ENCODE results near the gene SUGCT. TPM values are rescaled to one million over a fixed set of nuclear protein-coding genes. Genes with fewer than 3 reads are reported as not detected.
A peak's percentile ranks its signal among the peaks of the same experiment; 100 is the strongest.

Gene SUGCT
- total RNA-seq, 1 experiment from 2014 or later = 14.4 TPM

DNA sequence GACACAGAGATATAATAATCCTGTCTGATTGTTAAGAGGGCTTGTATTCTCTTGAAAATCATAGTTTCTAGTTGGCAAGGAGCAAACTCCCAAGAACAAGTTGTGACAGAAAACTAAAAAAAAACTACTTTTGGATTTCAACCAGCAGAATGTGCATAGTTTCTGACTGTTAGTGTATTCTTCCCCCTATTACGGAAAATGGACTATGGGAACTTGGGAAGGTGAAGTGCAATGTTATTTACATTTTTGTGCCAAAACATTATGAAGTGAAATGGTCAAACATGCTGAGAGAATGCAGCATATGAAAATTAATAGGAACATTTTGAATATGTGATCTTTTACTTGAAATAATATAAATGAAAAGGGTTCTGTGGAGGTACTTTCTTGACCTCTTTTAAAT, 660.8 kb downstream of the SUGCT start:
- in situ Hi-C loops (cut with HindIII; ENCODE audit: low pct_unique_long_range_greater_than_20kb, low sequenced_read_pairs) = no loop called here
- DNase-seq (ENCODE audit: low read depth, low spot score) = no peak

DNA sequence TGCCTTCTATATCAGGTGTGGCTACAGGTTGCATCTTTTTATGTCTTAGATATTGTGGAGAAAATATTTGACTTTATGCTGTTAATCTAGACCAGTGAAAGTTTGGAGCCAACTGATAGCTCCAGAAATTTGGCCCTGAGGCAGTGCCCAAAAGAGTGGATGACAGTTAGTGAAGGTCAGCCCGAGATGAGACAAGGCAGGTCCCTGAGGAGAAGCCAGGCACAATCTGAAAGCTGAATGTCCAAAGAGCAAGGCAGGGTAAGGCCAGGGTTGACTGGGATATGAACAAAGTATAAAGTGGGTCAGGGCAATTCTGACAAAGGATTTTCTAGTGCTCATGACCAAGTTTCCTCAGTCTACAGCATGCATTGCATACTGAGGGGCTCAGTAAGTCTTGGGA, 661.9 kb downstream of the SUGCT start:
- in situ Hi-C loops (cut with HindIII; ENCODE audit: low pct_unique_long_range_greater_than_20kb, low sequenced_read_pairs) = no loop called here
- DNase-seq (ENCODE audit: low read depth, low spot score) = no peak

DNA sequence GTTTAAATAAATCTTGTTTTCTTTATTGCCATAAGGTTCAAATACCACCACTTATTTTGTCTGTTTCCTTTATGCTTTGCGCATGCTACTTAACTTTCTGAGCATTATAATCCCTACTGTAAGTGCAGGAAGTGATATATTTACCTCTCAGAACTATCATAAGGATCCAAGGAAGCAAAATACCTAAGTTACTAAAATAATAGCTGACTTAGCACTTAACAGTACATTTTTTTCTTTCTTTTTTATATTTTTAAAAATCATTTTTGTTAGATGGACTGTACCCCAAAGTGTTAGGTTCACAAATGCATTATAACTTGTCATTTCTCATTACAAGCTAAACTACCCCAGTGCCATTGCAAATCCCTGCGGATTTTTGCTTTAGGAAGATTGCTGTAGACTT, 663.8 kb downstream of the SUGCT start:
- in situ Hi-C loops (cut with HindIII; ENCODE audit: low pct_unique_long_range_greater_than_20kb, low sequenced_read_pairs) = no loop called here
- DNase-seq (ENCODE audit: low read depth, low spot score) = no peak

DNA sequence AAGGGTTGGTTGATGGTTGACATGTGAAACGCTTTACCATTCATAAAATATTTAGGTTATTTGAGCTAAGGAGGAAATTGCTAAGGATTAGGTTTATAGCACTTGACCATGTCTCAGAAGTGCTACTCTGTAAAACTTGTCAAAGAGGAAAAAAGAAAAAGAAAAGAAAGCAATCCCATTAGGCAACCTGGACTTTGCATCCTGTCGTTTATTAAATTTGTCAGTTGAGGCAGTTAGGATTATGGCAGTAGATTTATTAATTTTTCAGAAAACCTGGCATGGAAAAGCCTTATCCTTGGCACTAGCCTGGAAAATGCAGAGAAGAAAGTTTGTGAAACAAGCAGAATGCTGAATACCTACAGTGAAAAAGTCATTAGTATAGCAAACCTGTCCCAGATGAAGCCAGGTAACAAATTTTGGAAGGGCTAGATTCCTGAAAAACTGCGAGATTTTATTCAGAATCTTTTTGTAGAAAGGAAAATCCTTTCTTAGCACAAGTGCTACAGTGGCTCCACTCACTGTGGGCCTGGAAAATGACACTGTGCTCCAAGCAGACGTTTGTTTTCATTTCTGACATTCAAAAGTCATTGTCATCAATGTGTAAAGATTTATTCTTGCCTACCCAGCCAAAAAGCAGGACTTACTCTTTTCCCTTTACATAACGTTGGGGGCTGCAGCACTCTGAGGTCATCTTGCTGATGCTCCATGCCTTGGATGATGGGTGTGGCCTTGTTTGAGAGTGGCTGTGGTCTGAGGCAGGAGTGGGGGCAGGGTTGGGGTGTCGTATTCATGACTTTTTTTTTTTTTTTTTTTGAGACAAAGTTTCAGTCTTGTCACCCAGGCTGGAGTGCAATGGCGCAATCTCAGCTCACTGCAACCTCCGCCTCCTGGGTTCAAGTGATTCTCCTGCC, 664.9 kb downstream of the SUGCT start:
- in situ Hi-C loops (cut with HindIII; ENCODE audit: low pct_unique_long_range_greater_than_20kb, low sequenced_read_pairs) = no loop called here
- DNase-seq (ENCODE audit: low read depth, low spot score) = no peak

DNA sequence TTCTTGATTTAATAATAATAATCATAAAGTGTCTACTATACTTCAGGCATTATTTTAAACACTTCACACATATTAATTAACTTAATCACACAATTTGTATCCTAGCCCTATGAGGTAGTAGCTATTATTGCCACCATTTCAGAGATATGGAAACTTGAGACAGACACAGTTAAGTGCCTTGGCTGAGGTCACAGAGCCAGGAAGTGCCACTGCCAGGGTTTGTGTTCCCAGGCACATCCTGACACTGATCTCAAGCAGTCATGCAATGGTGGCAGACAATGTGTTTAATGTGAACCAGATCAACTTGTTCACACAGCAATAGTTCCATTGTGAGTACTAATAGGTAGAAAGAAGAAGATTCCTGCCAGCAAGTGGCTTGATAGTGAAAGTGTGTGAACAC, 666.0 kb downstream of the SUGCT start:
- no peak for DNase-seq (ENCODE audit: low read depth, low spot score)
- in situ Hi-C loops (cut with HindIII; ENCODE audit: low pct_unique_long_range_greater_than_20kb, low sequenced_read_pairs) = no loop called here

DNA sequence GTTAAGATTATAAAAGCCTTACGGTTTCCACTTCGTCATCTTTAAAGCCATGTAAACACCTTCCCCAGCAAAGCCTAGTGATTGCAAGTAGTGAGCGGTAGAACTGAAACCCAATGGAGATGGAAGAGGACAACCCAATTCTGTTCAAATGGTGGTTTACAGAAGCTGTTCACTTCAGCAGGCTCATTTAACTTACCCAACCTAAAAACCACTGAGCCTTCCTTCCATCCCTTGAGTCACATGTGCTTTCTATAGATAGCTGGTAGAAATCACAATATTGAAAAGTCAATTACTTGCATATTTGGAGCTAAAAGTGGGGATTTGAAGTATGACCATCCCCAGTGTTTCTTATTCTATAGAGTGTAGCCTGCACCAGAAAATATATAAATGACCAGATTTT, 667.7 kb downstream of the SUGCT start:
- DNase-seq (ENCODE audit: low read depth, low spot score) = no peak
- in situ Hi-C loops (cut with HindIII; ENCODE audit: low pct_unique_long_range_greater_than_20kb, low sequenced_read_pairs) = no loop called here

DNA sequence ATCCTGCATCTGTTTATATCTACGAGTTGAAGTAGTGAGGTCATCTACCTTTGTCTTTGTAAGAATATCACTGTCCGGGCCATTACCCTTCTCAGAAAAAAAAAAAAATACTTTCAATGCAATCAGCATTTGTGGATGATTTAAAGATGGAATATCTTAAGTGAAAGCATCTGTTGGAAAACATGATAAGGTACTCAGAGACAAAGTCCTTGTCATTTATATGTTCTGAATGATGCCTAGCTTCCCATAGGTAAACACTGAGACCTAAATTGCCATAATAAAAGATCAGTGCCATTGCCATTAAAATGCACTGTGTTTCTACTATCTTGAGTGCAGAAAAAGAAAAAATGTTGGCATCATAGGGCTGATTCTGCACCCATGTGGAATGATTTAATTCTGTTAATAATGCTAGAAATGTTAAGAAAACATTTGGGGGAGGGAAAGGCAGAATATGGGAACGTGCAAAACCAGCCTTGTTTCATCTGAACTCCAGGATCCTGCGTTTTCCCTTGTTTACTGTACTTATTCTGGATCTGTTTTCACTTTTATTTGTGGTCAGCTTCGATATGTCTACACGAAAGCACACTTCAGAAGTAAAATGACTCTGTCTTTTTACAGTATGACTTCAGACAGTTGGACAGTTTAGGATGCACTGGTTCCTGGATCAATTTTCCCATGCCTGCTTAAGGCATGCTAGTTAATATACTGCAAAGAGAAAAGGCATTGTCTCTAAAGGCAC, 669.8 kb downstream of the SUGCT start:
- in situ Hi-C loops (cut with HindIII; ENCODE audit: low pct_unique_long_range_greater_than_20kb, low sequenced_read_pairs) = no loop called here
- no peak for DNase-seq (ENCODE audit: low read depth, low spot score)

DNA sequence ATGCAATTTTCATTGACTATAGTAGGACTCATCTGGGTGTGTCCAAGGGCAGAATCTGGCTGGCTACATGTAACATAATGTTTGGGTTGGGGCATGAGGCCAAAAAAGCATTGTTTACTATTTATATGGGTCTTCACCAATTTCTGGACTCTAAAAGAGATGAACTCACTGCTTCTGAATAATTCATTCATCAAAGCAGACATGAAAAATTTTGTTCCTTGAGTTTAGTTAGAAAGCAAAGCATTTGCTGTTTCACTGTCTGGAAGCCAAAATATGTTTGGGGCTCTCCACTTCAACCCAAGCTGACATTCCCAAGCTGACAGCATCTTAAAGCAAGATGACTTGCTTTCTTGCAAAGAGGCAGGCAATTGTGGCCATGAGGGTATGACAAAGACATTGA, 670.6 kb downstream of the SUGCT start:
- DNase-seq (ENCODE audit: low read depth, low spot score) = no peak
- in situ Hi-C loops (cut with HindIII; ENCODE audit: low pct_unique_long_range_greater_than_20kb, low sequenced_read_pairs) = no loop called here

DNA sequence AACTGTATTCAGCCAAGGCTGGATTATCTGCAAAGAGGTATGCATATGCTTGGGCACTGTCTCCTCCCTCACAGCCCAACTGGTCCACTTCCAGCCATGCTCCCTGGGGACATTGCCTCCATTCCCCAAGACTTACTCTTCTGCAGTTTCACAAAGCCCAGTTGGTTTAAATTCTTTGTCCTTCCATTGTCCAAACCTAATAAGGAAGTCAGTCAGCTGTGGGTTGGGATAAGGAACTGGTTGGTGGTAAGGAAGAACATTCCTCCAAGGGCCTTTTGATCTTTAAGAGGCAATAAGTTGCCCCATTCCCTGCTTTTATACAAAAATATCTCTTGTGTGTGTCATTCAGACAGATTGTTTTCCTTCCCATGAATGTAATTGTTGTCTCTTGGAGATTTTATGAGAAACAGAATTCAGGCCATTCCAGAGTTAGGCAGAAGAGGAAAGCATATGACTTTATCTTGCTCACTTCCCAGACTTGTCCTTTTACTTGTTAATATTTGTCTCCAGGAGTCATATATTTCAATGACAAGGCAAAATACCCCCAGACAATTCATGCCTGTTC, 673.7 kb downstream of the SUGCT start:
- DNase-seq (ENCODE audit: low read depth, low spot score) = peak; percentile 71
- in situ Hi-C loops (cut with HindIII; ENCODE audit: low pct_unique_long_range_greater_than_20kb, low sequenced_read_pairs) = no loop called here

DNA sequence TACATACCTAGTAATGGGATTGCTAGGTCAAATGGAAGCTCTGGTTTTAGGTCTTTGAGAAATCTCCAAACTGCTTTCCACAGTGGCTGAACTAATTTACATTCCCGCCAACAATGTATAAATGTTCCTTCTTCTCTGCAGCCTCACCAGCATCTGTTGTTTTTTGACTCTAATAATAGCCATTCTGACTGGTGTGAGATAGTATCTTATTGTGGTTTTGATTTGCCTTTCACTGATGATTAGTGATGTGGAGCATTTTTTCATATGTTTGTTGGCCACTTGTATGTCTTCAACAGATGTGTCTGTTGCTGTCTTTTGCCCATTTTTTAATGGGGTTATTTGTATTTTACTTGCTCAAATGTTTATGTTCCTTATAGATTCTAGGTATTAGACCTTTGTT, 675.5 kb downstream of the SUGCT start:
- DNase-seq (ENCODE audit: low read depth, low spot score) = no peak
- in situ Hi-C loops (cut with HindIII; ENCODE audit: low pct_unique_long_range_greater_than_20kb, low sequenced_read_pairs) = no loop called here

DNA sequence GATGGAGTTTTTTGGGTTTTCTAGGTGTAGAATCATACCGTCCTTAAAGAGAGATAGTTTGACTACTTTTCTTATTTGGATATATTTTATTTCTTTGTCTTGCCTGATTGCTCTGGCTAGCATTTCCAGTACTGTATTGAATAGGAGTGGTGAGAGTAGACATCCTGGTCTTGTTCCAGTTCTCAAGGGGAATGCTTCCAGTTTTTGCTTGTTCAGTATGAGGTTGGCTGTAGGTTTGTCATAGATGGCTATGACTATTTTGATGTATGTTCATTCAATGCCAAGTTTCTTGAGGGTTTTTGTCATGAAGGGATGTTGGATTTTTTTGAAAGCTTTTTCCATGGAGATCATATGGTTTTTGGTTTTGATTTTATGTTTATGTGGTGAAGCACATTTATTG, 676.9 kb downstream of the SUGCT start:
- no peak for DNase-seq (ENCODE audit: low read depth, low spot score)
- in situ Hi-C loops (cut with HindIII; ENCODE audit: low pct_unique_long_range_greater_than_20kb, low sequenced_read_pairs) = no loop called here

DNA sequence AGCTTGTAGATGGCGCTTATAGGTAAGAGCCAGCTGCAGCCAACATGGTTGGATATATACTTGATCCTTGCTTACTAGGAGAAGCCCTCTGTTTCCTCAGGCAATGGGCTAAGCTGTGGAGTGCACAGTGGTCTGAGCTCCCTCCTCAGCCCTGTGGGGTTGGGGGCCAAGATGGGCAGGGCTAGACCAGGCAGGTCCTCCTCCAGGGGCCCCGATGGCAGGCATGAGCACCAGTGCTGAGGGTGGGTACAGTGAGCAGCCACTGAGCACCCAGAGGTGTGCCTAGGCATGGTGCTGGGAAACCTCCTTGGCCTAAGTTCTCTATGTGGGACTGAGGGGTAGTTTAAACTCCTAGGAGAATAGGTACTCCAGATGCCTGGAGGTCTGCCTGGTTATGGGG, 680.2 kb downstream of the SUGCT start:
- no peak for DNase-seq (ENCODE audit: low read depth, low spot score)
- in situ Hi-C loops (cut with HindIII; ENCODE audit: low pct_unique_long_range_greater_than_20kb, low sequenced_read_pairs) = no loop called here

DNA sequence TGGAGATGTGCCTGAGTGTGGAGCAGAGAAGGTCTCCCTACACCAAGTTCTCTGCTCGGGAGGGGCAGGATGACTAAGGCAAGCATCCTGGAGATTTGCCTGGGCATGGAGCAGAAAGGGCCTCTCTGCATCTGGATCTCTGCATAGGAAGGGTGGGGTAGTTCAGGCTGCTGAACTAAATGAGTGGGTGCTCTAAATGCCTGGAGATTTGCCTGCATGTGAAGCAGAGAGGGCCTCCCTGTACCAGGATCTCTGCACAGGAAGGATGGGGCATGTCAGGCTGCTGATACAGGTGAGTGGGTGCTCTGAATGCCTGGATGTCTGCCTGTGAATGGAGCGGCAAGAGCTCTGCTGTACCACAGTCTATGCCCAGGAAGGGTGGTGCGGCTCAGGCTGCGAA, 680.7 kb downstream of the SUGCT start:
- DNase-seq (ENCODE audit: low read depth, low spot score) = no peak
- in situ Hi-C loops (cut with HindIII; ENCODE audit: low pct_unique_long_range_greater_than_20kb, low sequenced_read_pairs) = no loop called here

DNA sequence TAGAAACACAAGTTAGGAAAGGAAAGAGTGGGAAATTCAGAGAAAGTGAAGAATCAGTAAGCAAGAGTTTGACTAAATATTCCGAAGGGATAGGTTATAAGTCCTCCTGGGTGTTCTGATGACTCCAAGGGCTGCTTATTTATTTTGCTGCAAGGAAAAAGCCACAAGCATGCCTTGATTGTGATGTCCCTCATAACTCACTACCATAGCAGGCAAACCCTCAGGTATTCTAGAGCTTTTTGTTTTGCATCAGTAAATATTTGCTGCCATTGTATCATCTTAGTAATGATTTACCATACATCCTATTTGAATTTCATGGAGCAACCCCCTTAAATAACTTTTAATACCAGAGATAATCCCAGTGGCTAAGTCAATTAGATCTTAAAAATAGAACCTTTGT, 688.1 kb downstream of the SUGCT start:
- in situ Hi-C loops (cut with HindIII; ENCODE audit: low pct_unique_long_range_greater_than_20kb, low sequenced_read_pairs) = no loop called here
- no peak for DNase-seq (ENCODE audit: low read depth, low spot score)

DNA sequence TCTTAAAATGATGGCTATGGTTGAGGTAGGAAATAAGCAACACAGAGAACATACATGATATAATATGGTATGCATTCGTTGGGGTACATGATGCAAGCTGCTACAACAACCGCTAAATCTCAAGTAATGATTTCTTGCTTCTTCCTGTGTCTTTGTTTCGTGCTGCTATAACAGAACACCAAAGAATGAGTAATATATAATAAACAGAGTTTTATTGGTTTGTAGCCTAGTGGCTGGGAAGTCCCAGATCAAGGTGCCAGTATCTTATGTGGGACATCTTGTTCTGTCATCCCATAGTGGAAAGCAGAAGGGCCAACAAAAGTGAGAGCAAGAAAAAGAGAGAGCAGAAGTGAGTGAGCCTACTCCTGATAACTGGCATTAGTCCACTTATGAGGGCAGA, 689.7 kb downstream of the SUGCT start:
- DNase-seq (ENCODE audit: low read depth, low spot score) = no peak

DNA sequence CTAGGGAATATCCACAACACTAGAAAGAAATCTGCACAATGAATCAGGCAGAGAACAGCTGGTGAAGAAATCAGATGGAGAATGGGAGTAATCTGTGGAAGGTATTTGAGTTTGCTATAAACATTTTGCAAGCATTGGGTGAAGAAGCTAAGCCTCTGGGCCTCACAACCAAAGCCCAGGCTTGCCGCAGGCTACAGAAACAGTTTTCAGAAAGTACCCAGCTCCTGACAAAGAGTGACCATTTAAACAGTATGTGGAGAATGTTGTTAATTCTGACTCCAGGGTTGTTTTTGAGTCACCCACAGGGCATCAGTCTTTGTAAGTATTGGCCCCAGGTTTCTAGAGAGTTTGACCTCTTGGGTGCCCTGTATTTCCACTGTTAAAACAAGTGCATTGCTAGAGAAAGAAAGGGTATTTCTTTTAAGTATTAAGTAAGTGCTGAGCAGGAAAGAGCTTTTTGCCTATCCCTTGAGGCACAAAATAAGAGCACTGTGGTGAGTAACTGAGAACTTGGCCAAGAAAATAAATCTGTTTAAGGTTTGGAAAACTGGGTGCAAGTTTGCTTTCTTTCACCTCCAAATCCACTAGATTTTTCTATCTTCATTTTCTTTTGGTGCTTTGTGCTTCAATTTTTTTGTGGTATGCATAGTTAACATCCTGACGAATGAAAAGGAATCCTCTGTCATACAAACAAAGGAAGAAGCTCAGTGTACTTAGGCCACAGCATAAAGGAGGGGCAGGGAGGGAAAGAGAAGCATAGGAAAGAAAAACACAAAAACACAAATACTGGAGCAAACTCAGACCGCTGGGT, 691.8 kb downstream of the SUGCT start:
- DNase-seq (ENCODE audit: low read depth, low spot score) = no peak

More for the DNA sequence above, 689.7 kb downstream of the SUGCT start:
- in situ Hi-C loops (cut with HindIII; ENCODE audit: low pct_unique_long_range_greater_than_20kb, low sequenced_read_pairs) = no loop called here

DNA sequence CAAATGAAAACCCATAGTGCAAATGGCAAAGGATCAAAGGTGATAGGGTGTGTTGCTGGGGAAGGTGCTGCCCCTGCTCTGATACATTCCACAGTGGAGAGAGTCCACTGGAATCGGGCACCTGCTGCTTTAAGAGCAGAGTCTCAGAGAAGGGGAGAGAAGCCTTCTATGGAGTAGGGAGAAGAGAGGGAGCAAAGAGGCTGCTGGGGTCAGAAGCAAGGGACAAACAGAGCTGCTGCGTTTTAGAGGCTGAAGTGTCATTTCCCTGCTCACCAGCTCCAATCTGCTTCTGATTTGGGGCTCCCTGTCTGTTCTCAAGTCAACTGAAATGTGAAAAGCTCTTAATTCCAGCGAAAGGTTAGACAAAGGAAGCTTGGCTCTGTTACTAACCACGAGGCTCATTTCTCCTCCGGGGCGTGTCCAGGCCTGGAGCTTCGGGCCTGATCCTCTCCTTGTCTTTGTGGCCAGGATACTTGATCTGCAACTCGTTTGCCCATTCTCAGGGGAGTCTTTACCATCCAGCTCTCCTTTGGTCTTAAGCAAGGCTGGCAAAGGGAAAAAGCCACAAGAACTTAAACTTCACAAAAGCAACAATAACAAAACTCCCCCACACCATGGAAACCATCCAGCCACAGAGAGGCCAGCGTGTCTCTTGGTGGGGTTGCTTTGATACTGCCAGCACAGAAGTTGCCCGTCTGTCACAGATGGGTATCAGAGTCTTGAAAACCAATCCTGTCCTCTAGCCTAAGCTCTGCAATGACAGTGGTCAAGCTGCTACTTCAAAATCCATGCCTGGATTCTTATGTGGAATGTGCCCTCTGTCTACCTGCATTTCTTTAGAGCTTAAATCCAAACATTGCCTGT, 692.6 kb downstream of the SUGCT start:
- DNase-seq (ENCODE audit: low read depth, low spot score) = peak; percentile 50
- in situ Hi-C loops (cut with HindIII; ENCODE audit: low pct_unique_long_range_greater_than_20kb, low sequenced_read_pairs) = no loop called here

More for the DNA sequence above, 691.8 kb downstream of the SUGCT start:
- in situ Hi-C loops (cut with HindIII; ENCODE audit: low pct_unique_long_range_greater_than_20kb, low sequenced_read_pairs) = no loop called here
